SH-SY5Y (cell line): ENCODE results near the gene ELF4.

Source experiments
- GATA2 ChIP-seq: IDR thresholded peaks from 2 replicates; pipeline ENCODE4 v1.6.1; 2011; ENCODE audit warnings: mild to moderate bottlenecking, low read depth, low read length
- GATA3 ChIP-seq: IDR thresholded peaks from 2 replicates; pipeline ENCODE4 v1.6.1; 2011; ENCODE audit warnings: low read depth, mild to moderate bottlenecking, low read length, moderate library complexity

ELF4 gene

DNA sequence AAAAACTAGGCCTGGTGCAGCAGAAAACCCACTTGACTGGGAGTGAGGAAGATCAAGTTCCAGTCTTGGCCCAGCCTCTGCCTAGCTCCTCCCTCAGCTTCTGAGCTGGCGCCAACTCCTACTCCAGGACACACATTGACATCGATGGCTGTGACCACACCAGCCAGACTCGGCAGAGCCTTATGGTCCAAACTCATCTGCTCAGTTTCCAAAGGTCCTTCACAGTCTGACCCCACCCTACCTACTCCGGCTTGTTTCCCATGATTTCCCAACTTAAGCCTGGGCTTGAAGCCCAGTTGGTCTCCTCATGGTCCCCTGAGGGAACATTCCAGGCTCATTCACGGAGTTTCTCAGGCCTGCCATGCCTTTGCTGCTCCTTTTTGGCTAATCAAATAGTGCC is 10.1 kb downstream of the ELF4 start:
- TF ChIP-seq GATA2 (no peak), GATA3 (no peak)

DNA sequence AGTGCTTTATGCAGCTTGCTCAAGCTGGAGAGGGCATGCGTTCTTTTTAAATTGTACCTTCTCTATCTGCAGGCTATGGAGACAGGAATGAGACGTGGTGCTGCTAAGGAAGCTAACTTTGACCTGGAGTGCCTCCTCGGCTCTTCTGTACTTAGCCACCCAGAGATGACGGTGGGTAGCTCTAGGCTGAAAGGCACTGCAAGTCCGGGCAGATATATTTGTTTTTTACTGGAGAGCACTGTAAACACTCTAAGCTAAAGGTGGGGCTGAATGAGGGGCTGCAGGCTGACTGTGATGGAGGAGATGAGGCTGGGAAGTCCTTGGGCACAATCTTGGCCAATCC is 12.1 kb downstream of the ELF4 start:
- TF ChIP-seq GATA3 = no peak
- no peak for TF ChIP-seq GATA2

DNA sequence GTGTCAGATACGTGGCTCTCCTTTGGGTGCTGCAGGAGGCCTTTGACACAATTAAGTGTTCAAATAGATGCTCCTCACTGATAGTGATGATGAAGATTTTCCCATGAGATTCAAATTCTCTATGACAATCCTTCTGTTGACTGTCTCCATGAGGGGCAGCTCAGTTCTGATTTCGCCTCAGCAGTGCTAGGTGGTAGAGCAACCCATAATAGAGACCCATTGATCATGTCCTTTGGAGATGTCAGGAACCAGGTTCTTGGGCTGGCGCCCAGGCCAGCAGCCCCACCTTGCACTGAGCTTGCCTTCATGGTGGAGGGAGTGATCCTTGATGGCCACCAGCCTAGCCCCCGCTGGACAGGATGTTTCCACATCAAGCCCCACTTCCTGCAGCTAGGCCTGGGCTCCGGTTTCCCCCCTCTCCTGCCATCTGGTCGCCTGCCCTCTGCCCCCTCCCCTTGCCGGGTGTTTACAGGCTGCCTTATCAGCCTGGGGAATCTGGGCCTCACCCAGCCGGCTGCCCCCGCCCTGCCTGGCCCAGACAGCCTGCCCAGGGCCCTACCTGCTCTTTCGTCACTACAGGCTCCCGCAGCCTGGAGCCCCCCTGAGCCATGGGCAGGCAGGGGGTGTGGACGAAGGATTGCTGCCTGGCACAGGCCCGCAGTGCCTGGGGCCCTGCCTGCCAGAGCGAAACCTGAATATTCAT is 12.6 kb downstream of the ELF4 start:
- TF ChIP-seq GATA3 (peak; percentile 86), GATA2 (peak; percentile 99)

DNA sequence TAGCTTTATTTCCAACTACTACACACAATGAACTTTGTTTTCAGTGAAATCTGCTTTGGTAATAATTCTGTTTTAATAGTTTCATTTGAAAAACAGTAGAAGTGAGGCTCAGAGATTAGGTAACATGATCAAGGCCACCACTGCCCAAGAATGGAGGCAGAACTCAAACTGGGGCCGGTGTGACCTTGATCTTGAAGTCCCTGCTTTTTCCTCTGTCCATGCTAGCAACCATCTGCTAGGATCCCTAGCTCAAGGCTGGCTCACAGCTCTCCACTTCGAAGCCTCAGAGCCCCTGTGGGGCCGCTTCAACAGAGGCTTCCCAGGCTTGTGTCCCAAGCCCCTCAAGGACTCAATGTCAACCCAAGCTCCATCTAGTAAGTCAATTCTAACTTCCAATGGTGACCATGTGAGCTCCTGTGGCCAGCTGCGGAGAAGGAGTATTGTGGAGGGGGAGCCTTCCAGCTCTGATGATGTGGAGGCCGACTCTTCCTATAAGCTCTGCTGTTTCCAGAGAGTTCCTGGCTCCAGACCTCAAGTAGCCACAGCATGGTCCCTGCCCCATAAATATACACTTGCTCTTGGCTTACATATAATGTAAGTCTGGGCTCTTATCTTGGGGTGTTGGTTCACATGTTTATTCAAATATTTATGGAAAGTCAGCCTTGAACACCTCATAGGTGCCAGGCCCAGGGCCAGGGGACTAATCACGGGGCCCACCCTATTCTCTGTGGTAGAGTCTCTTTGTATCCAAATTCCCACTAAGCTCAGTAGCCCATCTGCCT is 14.9 kb downstream of the ELF4 start:
- TF ChIP-seq GATA3 (no peak), GATA2 (no peak)

DNA sequence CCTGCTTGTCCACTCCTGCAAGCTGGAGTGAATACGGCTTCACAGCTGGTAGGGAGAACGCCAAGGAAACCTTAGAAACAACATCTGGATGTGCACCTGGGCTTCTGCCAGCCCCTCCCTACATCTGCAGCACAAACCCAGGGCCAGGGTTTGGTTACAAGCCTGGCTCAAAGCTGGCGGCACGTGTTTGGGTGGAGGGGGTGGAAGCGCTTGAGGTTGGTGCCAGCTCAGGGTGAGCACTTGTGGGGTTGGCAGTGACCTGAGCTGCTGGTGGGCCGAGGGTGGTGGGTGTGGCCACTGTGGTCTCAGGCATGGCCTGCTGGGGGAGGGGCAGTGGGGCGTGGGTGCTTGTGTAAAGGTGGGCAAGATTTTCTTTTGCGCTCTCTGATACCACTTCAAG is 15.6 kb downstream of the ELF4 start:
- no peak for TF ChIP-seq GATA3
- TF ChIP-seq GATA2 = no peak

DNA sequence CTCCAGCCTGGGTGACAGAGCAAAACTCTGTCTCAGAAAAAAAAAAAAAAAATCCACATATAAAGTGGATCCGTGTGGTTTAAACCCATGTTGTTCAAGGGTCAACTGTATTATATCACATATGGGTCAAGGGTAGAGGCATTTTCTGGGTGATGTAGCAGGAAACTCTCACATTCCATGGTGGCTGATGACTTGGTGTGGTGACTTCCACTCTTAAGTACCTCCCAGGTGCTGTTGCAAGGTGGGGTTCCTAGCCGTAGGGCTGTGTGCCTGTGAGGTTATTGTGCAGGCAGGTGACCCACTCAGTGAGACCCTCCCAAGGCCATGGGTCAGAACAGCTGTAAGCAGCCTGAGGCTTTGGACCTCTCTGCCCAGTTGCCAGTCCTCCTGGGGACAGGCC is 17.0 kb downstream of the ELF4 start:
- TF ChIP-seq GATA3 (no peak), GATA2 (no peak)

DNA sequence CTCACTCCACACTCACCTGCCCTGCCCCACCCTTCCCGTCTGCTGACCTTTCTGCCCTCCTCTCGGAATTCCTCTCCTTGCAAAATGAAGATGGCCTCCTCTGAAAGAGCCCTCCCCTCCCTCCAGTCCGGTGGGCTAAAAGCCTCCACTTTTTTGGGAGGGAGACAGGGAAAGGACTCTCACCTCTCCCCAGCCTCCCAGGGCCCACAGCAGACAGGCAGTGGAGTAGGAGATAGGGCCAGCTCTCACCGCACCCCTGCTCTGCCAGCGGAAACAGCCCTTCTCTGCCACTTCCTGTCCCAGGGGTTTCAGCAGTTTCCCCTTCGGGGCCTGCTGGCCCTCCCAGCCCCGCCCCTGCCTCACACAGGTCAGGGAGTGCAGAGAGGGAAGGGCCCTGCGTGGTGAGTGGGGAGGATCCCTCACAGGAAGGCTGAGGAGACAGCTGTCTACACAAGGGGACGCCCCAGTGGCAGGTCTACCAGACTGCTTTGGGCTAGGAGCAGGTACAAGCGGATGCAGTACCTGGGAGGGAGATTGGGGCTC is 18.2 kb downstream of the ELF4 start:
- TF ChIP-seq GATA3 (no peak), GATA2 (no peak)

DNA sequence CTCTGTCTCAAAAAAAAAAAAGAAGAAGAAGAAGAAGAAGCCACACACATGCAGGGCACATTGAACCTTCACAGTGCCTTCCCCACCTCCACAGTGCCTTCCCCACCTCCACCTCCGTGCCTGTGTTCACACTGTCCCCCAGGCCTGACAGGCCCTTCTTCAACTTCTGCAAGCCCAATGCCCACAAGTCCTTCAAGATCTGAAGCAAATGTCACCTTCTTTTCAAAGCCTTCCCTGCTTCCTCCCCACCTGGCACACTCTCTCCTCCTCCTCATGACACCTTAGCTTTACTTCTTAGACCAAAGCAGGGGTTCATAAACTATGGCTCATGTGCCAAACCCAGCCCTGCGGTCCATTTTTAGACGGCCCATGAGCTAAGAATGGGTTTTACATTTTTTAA is 19.9 kb downstream of the ELF4 start:
- TF ChIP-seq GATA2 (no peak), GATA3 (no peak)

DNA sequence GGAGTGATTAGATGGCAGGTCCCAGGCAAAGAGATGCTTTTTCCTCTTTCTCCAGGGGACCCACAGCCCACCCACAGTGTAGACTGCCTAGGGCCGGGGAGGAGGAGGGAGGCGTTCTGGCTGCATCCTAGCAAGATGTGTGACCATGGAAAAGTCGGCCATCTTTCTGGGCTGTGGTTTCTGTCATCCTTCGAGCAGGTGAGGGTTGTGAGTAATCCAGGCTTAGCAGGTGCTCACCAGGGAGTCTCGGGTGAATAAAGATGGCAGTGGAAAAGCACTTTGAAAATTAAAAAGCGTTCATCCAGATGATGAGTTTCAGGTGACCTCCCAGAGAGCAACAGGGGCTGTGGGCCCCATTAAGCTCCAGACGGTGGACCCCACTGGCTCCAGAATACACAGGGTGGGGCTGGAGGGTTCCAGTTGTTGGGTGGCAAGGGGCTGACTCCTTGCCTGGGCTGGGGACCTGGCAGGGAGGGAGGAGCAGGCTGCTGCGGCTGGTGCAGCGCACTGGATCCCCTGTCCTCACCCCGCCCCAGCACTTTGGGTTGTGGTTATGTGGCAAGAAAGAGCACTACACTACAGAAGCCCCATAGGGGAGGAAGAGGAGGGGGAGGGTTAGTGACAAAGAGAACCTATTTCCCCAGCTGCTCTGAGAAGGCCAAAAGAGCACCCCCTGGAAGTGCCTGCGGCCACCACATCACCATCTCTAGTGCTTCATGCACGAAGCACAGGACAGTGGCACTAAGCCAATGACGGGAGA is 23.7 kb downstream of the ELF4 start:
- TF ChIP-seq GATA3 (no peak), GATA2 (no peak)

DNA sequence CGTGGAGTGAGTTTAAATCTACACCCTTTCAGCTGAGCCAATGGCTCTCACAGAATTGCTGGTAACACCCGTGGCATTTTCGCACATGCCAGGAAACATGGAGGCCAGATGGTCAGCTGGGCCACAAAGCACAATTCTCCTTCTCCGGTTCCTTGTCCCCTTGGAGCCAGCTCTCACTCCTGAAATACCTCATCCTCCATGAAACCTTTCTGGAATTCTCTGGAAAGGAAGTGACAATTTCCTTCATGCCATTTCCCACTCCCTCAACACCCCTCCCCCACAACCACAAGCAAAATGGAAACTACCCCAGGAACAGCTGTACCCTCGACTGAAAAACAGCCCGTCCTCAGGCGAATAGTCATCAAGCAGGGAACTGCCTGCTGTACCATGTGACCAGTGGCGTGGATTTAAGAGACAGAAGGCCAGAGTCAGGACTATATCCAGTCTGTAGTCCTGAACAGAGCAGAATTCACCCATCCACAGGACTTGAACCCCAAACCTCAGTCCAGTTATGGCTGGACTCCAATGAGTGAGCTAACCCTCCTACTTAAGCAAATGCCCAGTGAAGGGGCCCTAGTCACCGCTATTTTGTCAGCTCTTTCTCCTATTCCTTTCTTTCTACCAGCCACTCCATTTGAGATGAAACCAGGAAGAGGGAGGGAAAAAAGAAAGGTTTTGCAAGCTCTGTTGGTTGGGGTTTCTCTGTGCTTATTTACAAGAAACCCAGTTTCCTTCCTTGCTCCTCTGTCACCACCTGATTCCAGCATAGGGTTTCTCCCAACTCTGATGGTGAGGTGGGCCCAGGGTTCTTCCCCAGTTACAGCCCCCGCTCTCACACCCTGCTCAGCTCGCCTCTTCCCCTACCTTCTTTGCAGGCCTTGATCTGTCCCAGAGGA is 24.5 kb downstream of the ELF4 start:
- no peak for TF ChIP-seq GATA3
- no peak for TF ChIP-seq GATA2

DNA sequence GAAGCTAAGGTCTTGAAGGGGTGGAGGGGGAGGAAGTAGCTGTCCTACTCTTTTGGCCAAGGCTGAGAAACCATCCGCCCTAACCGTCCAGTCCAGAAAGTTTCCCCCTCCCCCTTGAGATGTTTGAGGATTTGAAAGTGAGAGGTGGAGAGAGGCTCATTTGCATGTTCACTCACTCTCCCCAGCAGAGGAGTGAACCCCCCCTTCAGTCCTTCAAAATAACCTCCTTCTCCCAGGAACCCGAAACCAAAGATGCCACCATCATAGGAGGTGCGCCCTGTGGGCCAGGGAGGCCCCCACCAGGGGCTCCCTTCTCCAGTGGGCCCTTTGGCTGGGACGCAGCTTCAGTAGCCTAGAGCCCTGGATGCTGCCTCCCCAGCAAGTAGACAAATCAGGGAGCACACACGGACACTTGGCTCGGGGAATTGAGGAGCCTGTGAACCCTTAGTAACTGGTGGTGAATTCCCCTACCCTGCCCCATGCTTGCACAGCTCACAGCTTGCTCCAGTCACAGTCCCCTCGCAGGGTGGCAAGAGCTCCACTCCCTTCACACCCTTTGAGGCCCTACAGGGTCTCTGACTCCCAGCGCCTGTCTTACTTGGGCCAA is 25.6 kb downstream of the ELF4 start:
- TF ChIP-seq GATA2 (no peak), GATA3 (no peak)

DNA sequence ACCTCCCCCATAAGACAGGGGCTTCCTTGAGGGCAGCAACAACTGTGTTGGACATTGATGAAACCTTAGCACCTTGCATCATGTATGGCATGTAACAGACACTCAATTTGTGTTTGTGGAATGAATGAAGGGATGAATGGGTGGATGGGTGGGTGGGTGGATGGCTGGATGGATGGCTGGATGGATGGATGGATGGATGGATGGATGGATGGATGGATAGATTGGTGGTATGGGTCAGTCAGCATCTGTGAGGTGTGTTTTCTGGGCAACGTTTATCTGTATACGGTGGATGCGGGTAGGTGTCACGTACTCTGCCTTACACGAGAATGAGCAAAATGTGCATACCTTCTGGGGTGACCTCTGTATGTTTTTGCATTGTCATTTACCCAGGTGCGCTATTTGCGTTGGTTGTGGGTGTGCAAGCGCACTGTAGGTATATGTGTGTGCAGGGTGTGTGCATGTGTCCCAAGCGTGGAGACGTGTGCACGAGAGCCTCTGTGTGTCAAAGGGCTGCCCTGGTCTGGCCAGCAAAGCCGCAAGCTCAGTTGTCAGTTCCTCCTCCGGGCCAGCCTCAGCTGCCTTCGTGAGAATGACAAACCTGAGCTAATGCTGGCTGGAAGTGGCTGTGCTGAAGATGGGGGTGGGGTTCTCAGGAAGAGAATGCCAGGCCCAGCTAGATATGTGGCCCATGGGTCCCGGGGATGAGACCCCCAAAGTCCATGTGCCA is 26.5 kb downstream of the ELF4 start:
- no peak for TF ChIP-seq GATA2
- TF ChIP-seq GATA3 = no peak

DNA sequence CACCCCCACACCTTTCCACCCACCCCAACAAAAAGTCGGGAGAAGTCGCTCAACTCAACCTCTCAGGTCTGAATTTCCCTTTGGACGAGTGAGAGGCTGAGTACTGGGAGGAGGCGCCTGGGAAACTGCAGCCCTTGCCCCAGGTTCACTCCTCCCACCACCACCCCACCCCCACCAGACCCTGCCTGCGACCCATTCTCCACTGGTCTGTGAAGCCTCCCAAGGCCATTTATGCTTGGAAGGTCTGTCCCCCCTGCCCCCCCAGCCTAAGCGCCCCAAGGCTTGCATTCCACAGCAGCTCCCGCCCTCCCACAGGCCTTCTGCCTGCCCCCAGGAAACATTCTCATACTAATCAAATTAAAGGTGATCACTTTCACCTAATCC is 27.2 kb downstream of the ELF4 start:
- TF ChIP-seq GATA2 (no peak), GATA3 (no peak)
